ENCODE measurements around the gene EIF3D. TPM values are rescaled to one million over a fixed set of nuclear protein-coding genes. Genes with fewer than 3 reads are reported as not detected.

EIF3D gene
- polyA plus RNA-seq, 1 experiment, result 505 TPM

GRCh38 chr22:36552289-36552688 is 23.3 kb upstream of the EIF3D start:
- CTCF ChIA-PET, result interaction anchor here (0.9 to 2.9 kb wide), 6 partner anchors 11 to 304 kb away, joined by 3 to 16 read pairs (median 6); partner anchors contain the start of gene IFT27
- no peak for TF ChIP-seq CTCF (IDR thresholded peaks at IDR 0.05; ENCODE audit: insufficient read depth, low read depth, low read length)
- peaks cover 13% of the 10 kb centered on the region for H3K27me3 ChIP-seq (ENCODE audit: control insufficient read depth, insufficient read depth, low read length)
- H3K36me3 ChIP-seq (ENCODE audit: control insufficient read depth, insufficient read depth, low read length), result no peaks in the 10 kb centered on the region
- H3K4me3 ChIP-seq (ENCODE audit: low read depth, low read length), result no peak overlapping the region
- POLR2A ChIA-PET, result no interaction called here
- no peak for DNase-seq (ENCODE audit: low read depth)

- ChIA-PET POLR2A (no interaction called here), CTCF (interaction anchor here (1.2 to 8.4 kb wide), 5 partner anchors 12 to 307 kb away, joined by 5 to 78 read pairs (median 9); partner anchors contain the start of gene IFT27)
- H3K4me3 ChIP-seq (ENCODE audit: low read depth, low read length), result no peak overlapping the region
- H3K27me3 ChIP-seq (ENCODE audit: control insufficient read depth, insufficient read depth, low read length), result peaks cover 12% of the 10 kb centered on the region
- DNase-seq (ENCODE audit: low read depth), result no peak
- no peak for TF ChIP-seq CTCF (IDR thresholded peaks at IDR 0.05; ENCODE audit: insufficient read depth, low read depth, low read length)
- H3K36me3 ChIP-seq (ENCODE audit: control insufficient read depth, insufficient read depth, low read length), result no peaks in the 10 kb centered on the region
These were observed 21.9 kb upstream of the EIF3D start for GRCh38 chr22:36550701-36551495.

- POLR2A ChIA-PET, result no interaction called here
- CTCF ChIA-PET, result interaction anchor here (8.4 kb wide), 1 partner anchor 309 kb away, joined by 78 read pairs; no protein-coding TSS in a partner anchor
- no peak overlapping the region for H3K4me3 ChIP-seq (ENCODE audit: low read depth, low read length)
- DNase-seq (ENCODE audit: low read depth), result no peak
- TF ChIP-seq CTCF (IDR thresholded peaks at IDR 0.05; ENCODE audit: insufficient read depth, low read depth, low read length), result no peak
- H3K36me3 ChIP-seq (ENCODE audit: control insufficient read depth, insufficient read depth, low read length), result no peaks in the 10 kb centered on the region
- H3K27me3 ChIP-seq (ENCODE audit: control insufficient read depth, insufficient read depth, low read length), result peaks cover 12% of the 10 kb centered on the region
These were observed 20.1 kb upstream of the EIF3D start for GRCh38 chr22:36549033-36549432.

- Histone ChIP-seq H3K4me3 (ENCODE audit: low read depth, low read length) (no peak overlapping the region), H3K27me3 (ENCODE audit: control insufficient read depth, insufficient read depth, low read length) (peaks cover 12% of the 10 kb centered on the region), H3K36me3 (ENCODE audit: control insufficient read depth, insufficient read depth, low read length) (no peaks in the 10 kb centered on the region)
- TF ChIP-seq CTCF (IDR thresholded peaks at IDR 0.05; ENCODE audit: insufficient read depth, low read depth, low read length), result no peak
- ChIA-PET POLR2A (no interaction called here), CTCF (interaction anchor here (8.4 kb wide), 1 partner anchor 309 kb away, joined by 78 read pairs; no protein-coding TSS in a partner anchor)
- no peak for DNase-seq (ENCODE audit: low read depth)
These were observed 19.6 kb upstream of the EIF3D start for GRCh38 chr22:36548606-36549005.

- peaks cover 11% of the 10 kb centered on the region for H3K27me3 ChIP-seq (ENCODE audit: control insufficient read depth, insufficient read depth, low read length)
- POLR2A ChIA-PET, result interaction anchor here (0.6 kb wide), 1 partner anchor 35 kb away, joined by 8 read pairs; no protein-coding TSS in a partner anchor
- no peak for TF ChIP-seq CTCF (IDR thresholded peaks at IDR 0.05; ENCODE audit: insufficient read depth, low read depth, low read length)
- DNase-seq (ENCODE audit: low read depth), result no peak
- no peaks in the 10 kb centered on the region for H3K36me3 ChIP-seq (ENCODE audit: control insufficient read depth, insufficient read depth, low read length)
- CTCF ChIA-PET, result interaction anchor here (0.7 to 8.4 kb wide), 17 partner anchors 9 to 430 kb away, joined by 3 to 78 read pairs (median 4); partner anchors contain the start of gene IFT27
- H3K4me3 ChIP-seq (ENCODE audit: low read depth, low read length), result no peak overlapping the region
These were observed 18.0 kb upstream of the EIF3D start for GRCh38 chr22:36546932-36547331.

All from BJ (cell line).